T-helper 1 cell (primary cell): Measurements from ENCODE around the gene ATL2.
A peak's percentile ranks its signal among the peaks of the same experiment; 100 is the strongest.
"Not testable (repeated sequence)": the region's sequence is repeated elsewhere in the genome, so short reads cannot be mapped to it uniquely, and the experiment has no call there.

Experiments
- DNase-seq, 5 donors: peaks; one replicate each; pipeline ENCODE4 v3.0.0-alpha.2; 2012 to 2020

Gene ATL2

GRCh38 chr2:38269421-38269820 lies 107.7 kb downstream of the ATL2 start:
- no peak for DNase-seq

DNA sequence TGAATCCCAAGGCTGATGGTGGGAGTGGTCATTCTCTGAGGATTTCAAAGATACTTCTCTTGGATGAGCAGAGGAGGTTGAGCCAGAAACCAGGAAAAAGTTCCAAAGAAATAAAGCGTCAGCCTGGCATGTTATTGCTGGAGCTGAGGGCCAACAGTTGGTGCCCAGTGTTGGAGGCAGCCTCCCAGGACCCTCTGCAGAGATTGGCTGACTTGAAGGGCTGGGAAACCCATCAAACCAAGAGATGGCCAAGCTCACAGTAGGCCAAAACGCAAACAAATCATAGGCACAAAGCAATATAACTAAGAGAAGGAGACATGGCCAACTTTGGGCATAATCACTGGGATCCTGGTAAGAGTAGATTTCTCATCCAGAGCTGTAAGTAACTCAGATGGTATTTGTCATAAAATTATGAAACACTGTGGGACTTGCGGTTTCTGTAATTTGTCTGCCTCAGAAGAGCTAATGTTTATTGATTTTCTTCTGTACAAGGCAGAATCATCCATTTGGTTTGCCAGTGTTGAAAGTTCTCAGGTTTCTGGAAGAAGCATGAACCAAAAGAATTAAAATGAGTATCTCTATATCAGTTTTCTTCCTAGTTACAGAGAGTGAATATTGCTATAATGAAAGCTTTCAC lies 108.3 kb downstream of the ATL2 start:
- no peak for DNase-seq

- DNase-seq = no peak
Measured at GRCh38 chr2:38268001-38268400, 109.1 kb downstream of the ATL2 start.

DNA sequence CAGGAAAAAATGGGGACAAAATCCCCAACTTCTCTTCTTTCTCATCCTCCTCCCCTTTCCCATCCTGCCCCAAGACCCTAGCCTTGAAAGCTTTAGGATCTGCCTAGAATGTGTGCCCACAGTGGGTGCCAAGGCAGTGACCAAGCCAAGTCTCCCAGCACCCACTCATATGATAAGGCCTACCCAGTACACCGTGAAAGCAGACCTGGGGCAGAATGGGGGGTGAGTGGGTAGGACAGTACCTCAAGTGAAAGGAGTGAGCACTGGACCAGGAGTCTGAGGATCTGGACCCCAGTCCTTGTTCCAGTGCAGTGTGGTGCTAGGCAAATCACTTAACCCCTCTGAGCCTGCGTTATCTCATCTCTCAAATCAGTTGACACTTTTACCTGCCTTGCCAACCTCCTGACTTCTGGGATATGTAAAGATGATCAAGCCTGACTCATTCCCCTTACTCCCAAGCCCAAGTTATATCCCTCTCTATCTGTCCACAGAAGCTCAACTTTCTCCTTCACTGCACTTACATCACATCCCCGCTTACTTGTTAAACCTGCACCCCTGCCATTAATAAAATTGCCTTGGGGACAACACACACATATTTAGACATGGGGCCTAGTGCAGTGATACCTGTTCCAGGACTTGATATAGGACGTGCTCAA lies 109.7 kb downstream of the ATL2 start:
- no peak for DNase-seq

DNA sequence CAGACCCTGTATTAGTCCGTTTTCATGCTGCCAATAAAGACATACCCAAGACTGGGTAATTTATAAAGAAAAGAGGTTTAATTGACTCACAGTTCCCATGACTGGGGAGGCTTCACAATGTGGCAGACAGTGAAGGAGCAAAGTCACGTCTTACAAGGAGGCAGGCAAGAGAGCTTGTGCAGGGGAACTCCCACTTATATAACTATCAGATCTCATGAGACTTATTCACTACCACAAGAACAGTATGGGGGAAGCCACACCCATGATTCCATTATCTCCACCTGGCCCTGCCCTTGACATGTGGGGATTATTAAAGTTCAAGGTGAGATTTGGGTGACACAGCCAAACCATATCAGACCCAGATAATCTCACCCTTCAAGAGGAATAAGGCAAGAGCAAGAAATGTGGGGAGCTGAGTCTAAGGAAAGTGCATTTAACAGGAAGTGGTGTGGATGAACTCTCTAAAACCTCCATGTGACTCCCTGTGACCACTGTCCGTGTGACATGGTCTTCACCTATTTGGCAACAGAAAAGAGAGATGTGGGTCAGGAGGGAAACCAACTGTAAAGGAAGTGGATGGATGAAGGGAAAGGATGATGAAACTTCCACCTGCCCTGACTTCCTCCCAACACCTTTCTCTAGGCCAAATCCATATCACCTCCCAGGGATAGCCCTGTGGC lies 110.6 kb downstream of the ATL2 start:
- DNase-seq = no peak

DNA sequence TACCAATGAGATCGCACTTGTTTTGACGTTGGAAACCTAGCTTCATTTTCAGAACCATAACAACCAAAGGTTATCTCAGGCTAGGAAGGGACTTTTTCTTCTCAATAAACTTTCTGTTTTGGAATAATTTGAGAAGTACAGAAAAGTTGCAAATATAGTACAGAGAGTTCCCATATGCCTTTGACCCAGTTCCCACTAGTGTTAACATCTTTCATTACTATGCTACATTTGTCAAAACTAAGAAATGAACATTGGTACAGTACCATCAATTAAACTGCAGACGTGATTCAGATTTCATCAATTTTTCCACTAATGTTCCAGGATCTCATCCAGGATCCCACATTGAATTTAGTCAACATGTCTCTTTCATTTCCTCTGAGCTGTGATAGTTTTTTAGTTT lies 111.6 kb downstream of the ATL2 start:
- no peak for DNase-seq

- no peak for DNase-seq
Measured at GRCh38 chr2:38264396-38265221, 112.5 kb downstream of the ATL2 start.

DNA sequence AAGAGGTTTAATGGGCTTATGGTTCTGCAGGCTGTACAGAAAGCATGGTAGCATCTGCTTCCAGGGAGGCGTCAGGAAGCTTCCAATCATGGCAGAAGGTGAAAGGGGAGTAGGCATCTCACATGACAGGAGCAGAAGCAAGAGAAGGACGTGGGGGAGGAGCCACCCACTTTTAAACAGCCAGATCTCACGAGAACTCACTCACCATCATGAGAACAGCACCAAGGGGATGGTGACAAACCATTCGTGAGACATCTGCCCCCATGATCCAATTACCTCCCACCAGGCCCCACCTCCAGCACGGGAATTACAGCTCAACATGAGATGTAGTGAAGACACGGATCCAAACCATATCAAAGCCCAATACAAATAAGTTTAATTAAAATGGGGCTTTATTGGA lies 113.8 kb downstream of the ATL2 start:
- no peak for DNase-seq

- no peak for DNase-seq
Measured at GRCh38 chr2:38262069-38262871, 114.8 kb downstream of the ATL2 start.

GRCh38 chr2:38261569-38262068 lies 115.5 kb downstream of the ATL2 start:
- DNase-seq = no peak

GRCh38 chr2:38260972-38261371 lies 116.1 kb downstream of the ATL2 start:
- DNase-seq = peak in 1 of 5 donors; percentile 10

DNA sequence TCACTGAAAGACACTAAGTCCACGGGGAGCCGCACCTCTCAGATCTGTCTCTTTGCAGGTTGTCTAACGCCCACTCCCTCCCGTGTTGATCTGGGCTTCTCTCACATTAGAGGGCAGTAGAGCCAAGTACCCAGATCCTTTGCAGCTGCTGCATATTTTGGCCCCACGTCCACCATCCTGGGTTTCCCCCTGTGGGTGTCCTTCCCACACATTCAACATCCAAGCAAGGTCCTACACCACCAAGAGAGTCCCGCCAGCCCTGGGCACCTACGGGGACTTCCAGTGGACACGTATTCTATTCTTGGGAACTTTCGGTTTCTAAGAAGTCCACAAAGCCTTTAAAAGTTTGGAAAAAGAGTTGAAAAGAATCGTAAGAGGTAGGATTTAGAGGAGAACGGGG lies 116.6 kb downstream of the ATL2 start:
- DNase-seq = no peak

- DNase-seq = no peak
Measured at GRCh38 chr2:38259311-38259710, 117.8 kb downstream of the ATL2 start.

- DNase-seq = not testable (repeated sequence)
Measured at GRCh38 chr2:38257680-38258079, 119.4 kb downstream of the ATL2 start.

- DNase-seq = no peak
Measured at GRCh38 chr2:38256610-38257009, 120.5 kb downstream of the ATL2 start.

DNA sequence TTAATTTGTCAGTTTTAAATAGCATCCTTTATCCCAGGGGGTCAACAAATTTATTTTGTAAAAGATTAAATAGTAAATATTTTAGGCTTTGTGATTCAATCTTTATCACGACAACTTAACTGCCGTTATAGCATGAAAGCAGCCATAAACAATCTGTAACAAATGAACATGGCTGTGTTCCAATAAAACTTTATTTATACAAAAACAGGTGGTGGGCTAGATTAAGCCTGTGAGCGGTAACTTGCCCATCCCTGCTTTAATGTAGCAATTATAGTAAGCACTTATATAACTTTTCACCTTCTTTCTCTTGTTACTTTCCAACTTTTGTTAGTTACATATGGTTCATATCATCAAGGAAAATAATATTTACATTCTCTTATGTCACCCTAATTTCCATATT lies 121.9 kb downstream of the ATL2 start:
- DNase-seq = no peak

DNA sequence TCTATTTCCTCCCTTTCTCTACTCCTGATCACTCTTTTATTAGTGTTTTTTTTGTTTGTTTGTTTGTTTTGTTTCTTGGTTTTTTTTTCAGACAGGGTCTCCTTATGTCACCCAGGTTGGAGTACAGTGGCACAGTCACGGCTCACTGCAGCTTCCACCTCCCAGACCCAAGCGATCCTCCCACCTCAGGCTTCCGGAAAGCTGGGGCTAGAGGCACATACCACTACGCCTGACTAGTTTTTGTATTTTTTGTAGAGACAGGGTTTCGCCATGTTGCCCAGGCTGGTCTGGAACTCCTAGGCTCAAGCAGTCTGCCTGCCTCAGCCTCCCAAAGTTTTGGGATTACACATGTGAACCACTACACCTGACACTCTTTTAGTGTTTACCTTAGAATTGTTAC lies 122.3 kb downstream of the ATL2 start:
- DNase-seq = no peak

DNA sequence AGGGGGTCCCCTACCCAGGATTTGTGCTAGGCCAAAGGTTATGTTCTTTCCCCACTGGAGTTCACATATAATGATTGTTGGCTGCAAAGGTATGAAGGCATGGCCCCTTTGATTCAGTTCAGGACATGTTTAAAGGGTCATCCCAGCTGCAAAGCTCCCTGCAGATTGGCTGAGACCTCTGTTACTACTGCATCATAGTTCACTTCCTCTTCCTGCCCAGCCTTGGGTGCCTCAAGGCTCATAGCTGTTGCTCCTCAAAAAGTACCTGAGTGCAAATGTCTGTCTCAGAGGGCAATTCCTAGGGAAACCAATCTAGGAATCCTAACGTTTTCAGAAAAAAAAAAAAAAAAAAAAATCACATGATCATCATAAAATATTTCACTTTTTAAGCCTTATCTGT lies 125.1 kb downstream of the ATL2 start:
- no peak for DNase-seq

DNA sequence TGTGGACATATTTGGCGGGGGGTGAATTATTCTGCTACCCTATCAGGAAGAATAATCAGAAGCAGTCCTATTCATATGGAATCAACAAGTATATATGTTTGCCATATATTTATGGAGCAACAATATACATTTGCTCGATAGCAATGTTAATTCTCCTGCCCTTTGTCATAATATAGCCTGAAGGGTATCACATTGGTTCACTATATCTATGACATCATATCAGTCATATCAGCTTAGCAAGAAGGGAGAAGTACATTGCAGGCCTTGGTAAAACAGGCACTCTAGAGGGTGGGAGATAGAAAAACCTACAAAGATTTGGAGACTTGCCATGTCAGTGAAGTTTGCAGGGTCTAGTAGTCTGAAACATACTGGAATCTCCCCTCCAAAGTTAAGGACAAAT lies 128.4 kb downstream of the ATL2 start:
- no peak for DNase-seq

DNA sequence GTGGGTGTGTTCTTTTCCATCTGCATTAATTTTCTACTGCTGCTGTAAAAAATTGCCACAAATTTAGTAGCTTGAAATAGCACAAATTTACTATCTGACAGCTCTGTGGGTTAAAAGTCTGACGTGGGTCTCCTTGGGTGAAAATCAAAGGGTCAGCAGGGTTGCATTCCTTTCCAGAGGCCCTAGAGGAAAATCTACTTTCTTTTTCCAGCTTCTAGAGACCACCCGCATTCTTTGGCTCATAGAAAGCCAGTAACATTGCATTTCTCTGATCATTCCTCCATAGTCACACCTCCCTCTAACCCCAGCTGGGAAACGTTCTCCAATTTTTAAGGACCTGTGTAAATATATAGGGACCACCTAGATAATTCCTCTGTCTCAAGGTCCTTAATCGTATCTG lies 128.8 kb downstream of the ATL2 start:
- no peak for DNase-seq

DNA sequence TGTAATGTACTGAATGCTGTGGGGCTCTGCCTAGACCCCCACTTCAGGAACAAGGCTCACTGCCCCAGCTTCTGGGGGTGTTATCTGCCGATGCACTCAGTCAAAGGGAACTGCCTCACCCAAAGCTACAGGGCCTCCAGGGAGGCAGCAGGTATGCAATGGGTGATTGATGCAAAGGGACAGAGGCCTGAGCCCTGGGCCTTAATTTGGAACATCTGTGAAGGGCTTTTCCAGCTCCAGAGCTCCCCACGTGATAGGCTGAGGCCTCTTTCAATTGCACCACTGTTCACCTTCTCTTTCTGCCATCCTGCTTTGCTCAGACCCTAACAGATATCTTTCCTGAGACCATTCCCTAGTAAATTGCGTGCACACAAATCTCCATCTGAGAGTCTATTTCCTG lies 131.0 kb downstream of the ATL2 start:
- no peak for DNase-seq

- no peak for DNase-seq
Measured at GRCh38 chr2:38245114-38245641, 131.9 kb downstream of the ATL2 start.
